MG63 (cell line): Measurements from ENCODE around the gene KRTAP4-8. TPM values are rescaled to one million over a fixed set of nuclear protein-coding genes. Genes with fewer than 3 reads are reported as not detected.
A peak's percentile ranks its signal among the peaks of the same experiment; 100 is the strongest.
"Not testable (repeated sequence)": the region's sequence is repeated elsewhere in the genome, so short reads cannot be mapped to it uniquely, and the experiment has no call there.

Experiments
- DNase-seq: peaks from one replicate; pipeline ENCODE4 v3.0.0-alpha.2; 2020
- H3K27me3 ChIP-seq: fragments of 250-450 bp; sonication (Bioruptor Pico); 2 replicates; pipeline ENCODE4 v1.5.1; 2020; ENCODE audit warnings: mild to moderate bottlenecking, moderate library complexity
- H3K36me3 ChIP-seq: fragments of 250-450 bp; sonication (Bioruptor Pico); 2 replicates; pipeline ENCODE4 v1.5.1; 2020; ENCODE audit warnings: mild to moderate bottlenecking, moderate library complexity
- H3K4me3 ChIP-seq: fragments of 250-450 bp; sonication (Bioruptor Pico); 2 replicates; pipeline ENCODE4 v1.5.1; 2020; ENCODE audit warnings: mild to moderate bottlenecking, moderate library complexity
- H3K9me3 ChIP-seq: fragments of 250-450 bp; sonication (Bioruptor Pico); 2 replicates; pipeline ENCODE4 v1.5.1; 2020; ENCODE audit warnings: mild to moderate bottlenecking, moderate library complexity
- total RNA-seq: library from RNA; depleted of rRNA; stranded (reverse); fragments of >200 nt; shearing (Covaris generic); gene quantifications from 2 replicates; pipeline ENCODE4 v1.2.3, GENCODE V29; 2014; ENCODE audit warnings: low replicate concordance; rRNA removed

KRTAP4-8 gene
- total RNA-seq, 1 experiment from 2014 or later = not detected

DNA sequence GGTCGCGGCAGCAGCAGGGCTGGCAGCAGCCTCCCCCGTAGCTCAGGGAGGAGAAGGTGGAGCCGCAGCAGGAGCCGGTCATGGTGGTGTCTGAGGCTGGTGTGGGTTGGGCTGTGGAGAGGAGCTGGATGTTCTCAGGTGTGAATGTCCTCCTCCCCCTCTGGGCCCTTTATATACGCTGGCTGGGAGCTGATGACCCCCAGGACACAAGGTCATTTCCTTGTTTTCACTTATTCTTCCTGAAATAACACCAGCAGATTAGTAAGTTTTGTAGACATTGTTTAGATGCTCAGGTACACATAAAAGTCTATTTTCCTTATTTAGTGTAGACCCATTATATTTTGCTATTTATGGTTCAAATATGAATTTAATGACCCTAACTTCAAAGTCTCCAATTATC, 42.8 kb downstream of the KRTAP4-8 start, which contains the start of gene KRTAP2-2:
Gene KRTAP2-2 (minus strand): TSS at position 101 of the 400 bp plus-strand sequence. CDS start 19 bp downstream, at position 82.
- H3K9me3 ChIP-seq, H3K36me3 ChIP-seq, DNase-seq, H3K4me3 ChIP-seq, H3K27me3 ChIP-seq: not testable (repeated sequence)

DNA sequence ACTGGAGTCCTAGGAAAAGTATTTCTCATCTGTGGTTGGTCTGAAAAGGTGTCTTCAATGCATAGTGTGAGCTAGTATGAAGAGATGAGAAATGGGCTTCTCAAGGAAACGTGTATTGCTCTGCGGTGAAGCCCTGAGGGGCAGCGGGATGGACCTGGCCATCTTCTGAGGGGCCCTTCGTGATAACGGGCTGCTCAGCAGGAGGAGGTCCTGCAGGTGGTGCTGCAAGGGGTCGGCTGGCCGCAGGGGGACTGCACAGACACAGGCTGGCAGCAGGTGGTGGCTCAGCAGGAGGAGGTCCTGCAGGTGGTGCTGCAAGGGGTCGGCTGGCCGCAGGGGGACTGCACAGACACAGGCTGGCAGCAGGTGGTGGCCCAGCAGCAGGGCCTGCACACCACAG, 43.4 kb downstream of the KRTAP4-8 start:
- H3K9me3 ChIP-seq, H3K4me3 ChIP-seq, H3K27me3 ChIP-seq, H3K36me3 ChIP-seq, DNase-seq: not testable (repeated sequence)

DNA sequence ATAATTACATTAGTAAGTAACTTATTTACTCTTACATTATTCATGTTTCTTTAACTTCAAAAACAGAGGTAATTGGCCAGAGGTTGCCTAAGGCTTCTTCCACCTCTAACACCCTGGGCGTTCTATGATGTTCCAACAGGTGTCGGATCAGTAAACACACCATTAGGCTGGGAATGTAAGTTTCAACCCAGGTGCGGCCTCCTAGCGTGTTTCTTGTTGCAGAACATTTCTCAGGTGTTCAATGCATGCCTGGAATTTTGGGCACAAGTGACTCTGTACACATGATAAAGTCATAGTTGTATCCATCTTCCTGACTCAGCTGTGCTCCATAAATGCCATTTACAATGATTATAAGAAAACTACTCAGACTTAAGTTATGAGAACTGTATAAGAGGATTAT, 43.9 kb downstream of the KRTAP4-8 start:
- H3K9me3 ChIP-seq = peaks cover 8% of the 10 kb centered on the region
- no peaks in the 10 kb centered on the region for H3K27me3 ChIP-seq
- no peak for DNase-seq
- no peak overlapping the region for H3K4me3 ChIP-seq
- no peaks in the 10 kb centered on the region for H3K36me3 ChIP-seq

DNA sequence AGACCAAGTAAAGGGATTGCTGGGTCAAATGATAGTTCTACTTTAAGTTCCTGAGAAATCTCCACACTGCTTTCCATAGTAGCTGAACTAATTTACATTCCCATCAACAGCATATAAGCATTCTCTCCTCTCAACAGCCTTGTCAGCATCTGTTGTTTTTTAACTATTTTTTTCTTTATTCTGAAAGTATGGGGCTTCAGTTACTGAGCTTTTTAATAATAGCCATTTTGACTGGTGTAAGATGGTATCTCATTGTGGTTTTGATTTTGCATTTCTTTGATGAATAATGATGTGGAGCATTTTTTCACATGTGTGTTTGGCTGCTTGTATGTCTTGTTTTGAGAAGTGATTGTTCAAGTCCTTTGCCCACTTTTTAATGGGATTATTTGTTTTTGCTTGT, 45.4 kb downstream of the KRTAP4-8 start:
- Histone ChIP-seq H3K9me3 (peaks cover 7% of the 10 kb centered on the region), H3K4me3 (no peak overlapping the region)
- DNase-seq = no peak

DNA sequence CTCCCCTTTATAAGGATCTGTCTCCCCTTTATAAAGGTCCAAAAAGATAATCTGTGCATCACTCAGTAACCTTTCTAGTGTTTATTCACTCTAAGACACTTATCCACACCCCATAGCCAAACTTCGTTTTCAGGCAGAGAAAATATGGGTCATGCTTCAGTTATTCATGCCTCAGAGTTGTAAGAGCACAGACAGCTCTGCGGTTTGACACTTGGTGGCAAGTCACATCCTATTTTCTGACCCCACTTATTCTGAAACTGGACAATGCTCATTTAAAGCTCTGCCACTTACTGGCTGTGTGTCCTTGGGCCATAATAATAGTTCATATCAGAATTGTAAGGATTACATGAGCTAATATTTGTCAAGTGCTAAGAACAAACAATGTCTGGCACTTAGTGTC, 48.8 kb downstream of the KRTAP4-8 start:
- no peak overlapping the region for H3K4me3 ChIP-seq
- no peaks in the 10 kb centered on the region for H3K27me3 ChIP-seq
- DNase-seq = peak; percentile 31
- no peaks in the 10 kb centered on the region for H3K36me3 ChIP-seq
- H3K9me3 ChIP-seq = peaks cover 5% of the 10 kb centered on the region

More for the DNA sequence above, 45.4 kb downstream of the KRTAP4-8 start:
- Histone ChIP-seq H3K27me3 (no peaks in the 10 kb centered on the region), H3K36me3 (no peaks in the 10 kb centered on the region)

DNA sequence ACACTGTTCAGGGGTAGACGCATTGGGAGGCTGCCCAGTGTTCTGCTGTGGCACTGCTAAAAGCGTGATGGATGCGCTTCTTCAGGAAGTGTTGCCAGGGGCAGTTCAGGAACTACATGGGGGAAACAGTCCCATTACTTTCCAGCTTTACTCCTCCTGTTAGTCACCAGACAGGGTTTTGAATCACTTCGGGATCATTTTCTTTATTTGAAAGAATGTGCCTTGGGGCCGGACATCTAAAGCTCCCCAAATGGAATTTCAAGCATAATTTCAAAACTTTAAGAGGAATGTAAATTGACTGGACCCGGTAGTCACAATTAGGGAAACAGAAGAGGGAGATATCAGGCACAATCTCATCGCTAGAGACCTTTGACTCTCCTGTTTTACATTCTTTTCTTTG, 49.5 kb downstream of the KRTAP4-8 start:
- Histone ChIP-seq H3K27me3 (no peaks in the 10 kb centered on the region), H3K4me3 (no peak overlapping the region), H3K9me3 (peaks cover 8% of the 10 kb centered on the region), H3K36me3 (no peaks in the 10 kb centered on the region)
- peak; percentile 36 for DNase-seq

Other genes with a start within 250 kb of the KRTAP4-8 start
- gene KRT12, start 230.9 kb downstream of the KRTAP4-8 start, total RNA-seq = not detected in 2 replicates
- gene KRT20, start 212.9 kb downstream of the KRTAP4-8 start, total RNA-seq = not detected in 2 replicates
- gene KRT23, start 160.5 kb downstream of the KRTAP4-8 start, total RNA-seq = 0.07 TPM in 1 of 2 replicates, not detected in the other
- not detected in 2 replicates for gene KRT39, start 131.2 kb downstream of the KRTAP4-8 start, total RNA-seq
- not detected in 2 replicates for gene KRT40, start 113.8 kb downstream of the KRTAP4-8 start, total RNA-seq
- not detected in 2 replicates for gene KRTAP3-3, start 104.0 kb downstream of the KRTAP4-8 start, total RNA-seq
- not detected in 2 replicates for gene KRTAP3-2, start 98.2 kb downstream of the KRTAP4-8 start, total RNA-seq
- not detected in 2 replicates for gene KRTAP3-1, start 89.0 kb downstream of the KRTAP4-8 start, total RNA-seq
- gene KRTAP1-5, start 70.9 kb downstream of the KRTAP4-8 start, total RNA-seq = 1.2 and 3.2 TPM in 2 replicates
- not detected in 2 replicates for gene KRTAP1-4, start 67.9 kb downstream of the KRTAP4-8 start, total RNA-seq
- gene KRTAP1-3, start 63.3 kb downstream of the KRTAP4-8 start, total RNA-seq = not detected in 2 replicates
- gene KRTAP1-1, start 56.7 kb downstream of the KRTAP4-8 start, total RNA-seq = 0.33 TPM in 1 of 2 replicates, not detected in the other
- not detected in 2 replicates for gene KRTAP2-1, start 50.8 kb downstream of the KRTAP4-8 start, total RNA-seq
- not detected in 2 replicates for gene KRTAP2-2, start 42.9 kb downstream of the KRTAP4-8 start, total RNA-seq
- 0.33 TPM in 1 of 2 replicates, not detected in the other for gene KRTAP2-3, start 38.0 kb downstream of the KRTAP4-8 start, total RNA-seq
- not detected in 2 replicates for gene KRTAP2-4, start 32.3 kb downstream of the KRTAP4-8 start, total RNA-seq
- not detected in 2 replicates for gene KRTAP4-7, start 14.0 kb downstream of the KRTAP4-8 start, total RNA-seq
- not detected in 2 replicates for gene KRTAP4-16, start 4.1 kb upstream of the KRTAP4-8 start, total RNA-seq
- gene KRTAP4-9, start 7.2 kb upstream of the KRTAP4-8 start, total RNA-seq = not detected in 2 replicates
- not detected in 2 replicates for gene KRTAP4-11, start 20.2 kb upstream of the KRTAP4-8 start, total RNA-seq
- gene KRTAP4-12, start 26.0 kb upstream of the KRTAP4-8 start, total RNA-seq = not detected in 2 replicates
- not detected in 2 replicates for gene KRTAP4-6, start 42.4 kb upstream of the KRTAP4-8 start, total RNA-seq
- not detected in 2 replicates for gene KRTAP4-5, start 51.7 kb upstream of the KRTAP4-8 start, total RNA-seq
- not detected in 2 replicates for gene KRTAP4-4, start 62.6 kb upstream of the KRTAP4-8 start, total RNA-seq
- not detected in 2 replicates for gene KRTAP4-3, start 70.1 kb upstream of the KRTAP4-8 start, total RNA-seq
- not detected in 2 replicates for gene KRTAP4-2, start 80.1 kb upstream of the KRTAP4-8 start, total RNA-seq
- gene KRTAP4-1, start 86.8 kb upstream of the KRTAP4-8 start, total RNA-seq = not detected in 2 replicates
- not detected in 2 replicates for gene KRTAP9-1, start 91.7 kb upstream of the KRTAP4-8 start, total RNA-seq
- not detected in 2 replicates for gene KRTAP9-2, start 128.5 kb upstream of the KRTAP4-8 start, total RNA-seq
- not detected in 2 replicates for gene KRTAP9-3, start 134.3 kb upstream of the KRTAP4-8 start, total RNA-seq
- not detected in 2 replicates for gene KRTAP9-8, start 139.9 kb upstream of the KRTAP4-8 start, total RNA-seq
- not detected in 2 replicates for gene KRTAP9-4, start 151.5 kb upstream of the KRTAP4-8 start, total RNA-seq
- gene KRTAP9-9, start 157.2 kb upstream of the KRTAP4-8 start, total RNA-seq = not detected in 2 replicates
- gene KRTAP9-6, start 167.2 kb upstream of the KRTAP4-8 start, total RNA-seq = not detected in 2 replicates
- gene KRTAP9-7, start 177.6 kb upstream of the KRTAP4-8 start, total RNA-seq = not detected in 2 replicates
- gene KRTAP29-1, start 204.7 kb upstream of the KRTAP4-8 start, total RNA-seq = not detected in 2 replicates
- gene KRTAP16-1, start 211.2 kb upstream of the KRTAP4-8 start, total RNA-seq = not detected in 2 replicates
- not detected in 2 replicates for gene KRTAP17-1, start 217.6 kb upstream of the KRTAP4-8 start, total RNA-seq